ENCODE measurements around the gene IKZF1. TPM values are rescaled to one million over a fixed set of nuclear protein-coding genes. Genes with fewer than 3 reads are reported as not detected.

The IKZF1 gene
- total and polyA plus RNA-seq, 2 of the 13 experiments (the other 11 are each of a cell fraction or from before 2014, with no cell fraction given), result not detected

DNA sequence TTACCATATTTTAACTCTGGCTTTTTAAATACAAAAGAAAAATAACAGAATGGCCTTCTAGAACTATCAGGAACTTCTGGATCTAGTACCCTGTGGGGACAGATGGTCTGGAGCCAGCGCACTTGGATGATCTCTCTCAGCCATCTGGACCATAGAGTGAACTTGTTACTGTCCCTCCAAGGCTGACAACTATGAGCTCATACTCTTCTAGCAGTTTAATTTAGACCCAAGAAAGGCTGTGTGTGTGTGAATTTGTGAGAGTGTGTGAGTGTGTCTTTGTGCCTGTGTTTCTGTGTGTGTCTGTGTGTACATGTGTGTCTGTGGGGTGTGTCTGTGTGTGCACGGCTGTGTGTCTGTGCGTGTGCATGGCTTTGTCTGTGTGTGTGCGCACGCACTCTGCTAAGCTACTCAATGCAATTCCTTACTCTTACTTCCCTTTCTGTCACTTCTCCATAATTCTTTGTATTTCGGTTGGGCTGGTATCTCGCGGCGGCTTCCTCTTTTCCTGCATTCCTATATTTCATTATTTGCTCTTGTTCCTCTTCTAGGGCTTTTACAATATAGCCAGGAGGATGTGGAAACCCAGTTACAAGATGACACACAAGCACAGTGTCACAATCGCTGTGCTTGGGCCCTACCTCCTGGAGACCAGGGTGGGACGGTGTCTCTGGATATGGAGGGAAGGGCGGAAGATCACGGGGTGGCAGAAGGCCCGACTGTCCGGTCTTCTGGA, 51.9 kb downstream of the IKZF1 start:
- Histone ChIP-seq H3K4me1 (ENCODE audit: insufficient read depth, low read length) (no peaks in the 10 kb centered on the region), H3K79me2 (ENCODE audit: insufficient read depth, low read length) (no peaks in the 10 kb centered on the region), H3K4me3 (replicated peaks in 1 of 3; ENCODE audit: insufficient read depth in 1 of 3, low read depth in 2 of 3, low read length in 3 of 3) (no peak overlapping the region), H4K20me1 (ENCODE audit: insufficient read depth, low read length) (no peaks in the 10 kb centered on the region), H3K27ac (ENCODE audit: extremely low read length, insufficient read depth, low read length) (no peak overlapping the region), H3K27me3 (ENCODE audit: control insufficient read depth in 1 of 2, insufficient read depth in 2 of 2, low read length in 2 of 2) (peaks cover 2 to 27% of the 10 kb centered on the region in 2 experiments; a peak in 4 of 5 replicates), H2AFZ (ENCODE audit: low read length) (no peak overlapping the region), H3K4me2 (ENCODE audit: low read depth, low read length) (no peak overlapping the region), H3K36me3 (replicated peaks in 1 of 2; ENCODE audit: control insufficient read depth in 1 of 2, insufficient read depth in 2 of 2, low read length in 2 of 2) (no peaks in the 10 kb centered on the region), H3K9ac (ENCODE audit: insufficient read depth, low read depth, low read length) (no peak overlapping the region), H3K9me3 (ENCODE audit: low read length) (no peaks in the 10 kb centered on the region)
- DNase-seq (ENCODE audit: low spot score) (no peak), FAIRE-seq (no peak), ATAC-seq (no peak)
- in situ Hi-C loops (cut with HindIII; ENCODE audit: extremely low pct_ligation_motif_present, low pct_unique_long_range_greater_than_20kb) (no loop called here), intact Hi-C loops (cut with micrococcal nuclease; ENCODE audit: unreplicated experiment) (no loop called here)
- POLR2A ChIA-PET, result no interaction called here
- no TSS peak for BruUV-seq (replicated peaks)
- CTCF ChIA-PET (ENCODE audit: low intra/inter-chr PET ratio, low total read pairs), result no interaction called here
- TF ChIP-seq ZNF775 (CRISPR knock-in tag; IDR thresholded peaks at IDR 0.05; ENCODE audit: borderline replicate concordance) (no peak), ZNF574 (CRISPR knock-in tag; IDR thresholded peaks at IDR 0.05) (no peak), EED (CRISPR knock-in tag; IDR thresholded peaks at IDR 0.05) (no peak), ZNF724P (CRISPR knock-in tag; IDR thresholded peaks at IDR 0.05; ENCODE audit: borderline replicate concordance) (no peak), ZNF3 (CRISPR knock-in tag; IDR thresholded peaks at IDR 0.05) (no peak), ZNF761 (CRISPR knock-in tag; conservative IDR thresholded peaks at IDR 0.05) (no peak), ZBTB43 (CRISPR knock-in tag; conservative IDR thresholded peaks at IDR 0.05) (no peak)
- 42% methylated on average over 15 of the region's 15 CpGs for WGBS (ENCODE audit: low lambda C conversion rate)
